Muscle of arm (tissue), 14 donors: ENCODE measurements around the gene TSPAN6. TPM values are rescaled to one million over a fixed set of nuclear protein-coding genes. Genes with fewer than 3 reads are reported as not detected.

Experiments used
- DNase-seq: peaks from one replicate; pipeline ENCODE4 v3.0.0-alpha.2; 2013
- long read RNA-seq, 11 donors: transcript quantifications; one replicate each; lab custom pipeline, GENCODE V29; 2026
- polyA plus RNA-seq, 12 donors: library from polyadenylated mRNA; unstranded; fragments of 120-200 nt; gene quantifications; one replicate each; pipeline ENCODE4 v1.2.1, GENCODE V29; 2013; ENCODE audit not compliant: insufficient read length in 12 of 12

The TSPAN6 gene
- polyA plus RNA-seq: 10 to 100 TPM in 11 of 12 donors, not detected in 1; 23.6 to 42.8 (median 32.8) TPM
- long read RNA-seq, donor 1, transcript TSPAN6-201 (8 exons, 2,206 nt): major isoform, 67 of 83 reads
- long read RNA-seq, donor 1, partial matches to known transcripts: 6 of 83 reads
- long read RNA-seq, donor 1, other reads (novel, unspliced or antisense): 10 of 83 reads
- long read RNA-seq, donor 2, transcript TSPAN6-201 (8 exons, 2,206 nt): major isoform, 20 of 20 reads
- long read RNA-seq, donor 2, partial matches to known transcripts: 0 of 20 reads
- long read RNA-seq, donor 2, other reads (novel, unspliced or antisense): 0 of 20 reads
- long read RNA-seq, donor 3, transcript TSPAN6-201 (8 exons, 2,206 nt): major isoform, 9 of 9 reads
- long read RNA-seq, donor 3, partial matches to known transcripts: 0 of 9 reads
- long read RNA-seq, donor 3, other reads (novel, unspliced or antisense): 0 of 9 reads
- long read RNA-seq, donor 4, partial matches to known transcripts: 0 of 2 reads
- long read RNA-seq, donor 4, other reads (novel, unspliced or antisense): 0 of 2 reads
- long read RNA-seq, donor 5, transcript TSPAN6-201 (8 exons, 2,206 nt): major isoform, 22 of 29 reads
- long read RNA-seq, donor 5, partial matches to known transcripts: 0 of 29 reads
- long read RNA-seq, donor 5, other reads (novel, unspliced or antisense): 7 of 29 reads
- long read RNA-seq, donor 6, transcript TSPAN6-201 (8 exons, 2,206 nt): major isoform, 9 of 15 reads
- long read RNA-seq, donor 6, partial matches to known transcripts: 6 of 15 reads
- long read RNA-seq, donor 6, other reads (novel, unspliced or antisense): 0 of 15 reads
- long read RNA-seq, donor 7, transcript TSPAN6-201 (8 exons, 2,206 nt): major isoform, 12 of 12 reads
- long read RNA-seq, donor 7, partial matches to known transcripts: 0 of 12 reads
- long read RNA-seq, donor 7, other reads (novel, unspliced or antisense): 0 of 12 reads
- long read RNA-seq, donor 8, transcript TSPAN6-201 (8 exons, 2,206 nt): major isoform, 18 of 38 reads
- long read RNA-seq, donor 8, partial matches to known transcripts: 7 of 38 reads
- long read RNA-seq, donor 8, other reads (novel, unspliced or antisense): 13 of 38 reads
- long read RNA-seq, donor 9, transcript TSPAN6-201 (8 exons, 2,206 nt): major isoform, 12 of 18 reads
- long read RNA-seq, donor 9, partial matches to known transcripts: 6 of 18 reads
- long read RNA-seq, donor 9, other reads (novel, unspliced or antisense): 0 of 18 reads
- long read RNA-seq, donor 10, transcript TSPAN6-201 (8 exons, 2,206 nt): major isoform, 20 of 20 reads
- long read RNA-seq, donor 10, partial matches to known transcripts: 0 of 20 reads
- long read RNA-seq, donor 10, other reads (novel, unspliced or antisense): 0 of 20 reads
- long read RNA-seq, donor 11, transcript TSPAN6-201 (8 exons, 2,206 nt): major isoform, 25 of 25 reads
- long read RNA-seq, donor 11, partial matches to known transcripts: 0 of 25 reads
- long read RNA-seq, donor 11, other reads (novel, unspliced or antisense): 0 of 25 reads

- peak; percentile 87 for DNase-seq
These were observed at the start of gene TSPAN6 for GRCh38 chrX:100636321-100636991. TSPAN6 (minus strand) TSS chrX:100636806; CDS start chrX:100636694, 112 bp downstream.

GRCh38 chrX:100685997-100686305, 49.3 kb upstream of the TSPAN6 start:
- DNase-seq: no peak

GRCh38 chrX:100685284-100685996, 48.8 kb upstream of the TSPAN6 start:
- DNase-seq: peak; percentile 70

GRCh38 chrX:100682939-100683338, 46.3 kb upstream of the TSPAN6 start:
- DNase-seq: no peak

- DNase-seq: no peak
These were observed 45.0 kb upstream of the TSPAN6 start for GRCh38 chrX:100681599-100681998.

GRCh38 chrX:100680756-100681155, 44.1 kb upstream of the TSPAN6 start:
- DNase-seq: no peak

- peak; percentile 47 for DNase-seq
These were observed 41.1 kb upstream of the TSPAN6 start for GRCh38 chrX:100677611-100678181.

- no peak for DNase-seq
These were observed 38.1 kb upstream of the TSPAN6 start for GRCh38 chrX:100674705-100675104.

GRCh38 chrX:100673397-100673953, 36.9 kb upstream of the TSPAN6 start:
- no peak for DNase-seq

- no peak for DNase-seq
These were observed 36.4 kb upstream of the TSPAN6 start for GRCh38 chrX:100672966-100673365.

GRCh38 chrX:100663642-100664041, 27.0 kb upstream of the TSPAN6 start:
- no peak for DNase-seq

- no peak for DNase-seq
These were observed 26.2 kb upstream of the TSPAN6 start for GRCh38 chrX:100662796-100663195.

- no peak for DNase-seq
These were observed 25.6 kb upstream of the TSPAN6 start for GRCh38 chrX:100662170-100662569.

- no peak for DNase-seq
These were observed 23.0 kb upstream of the TSPAN6 start for GRCh38 chrX:100659431-100660137.

- no peak for DNase-seq
These were observed 22.4 kb upstream of the TSPAN6 start for GRCh38 chrX:100658941-100659381.

- no peak for DNase-seq
These were observed 17.7 kb upstream of the TSPAN6 start for GRCh38 chrX:100654261-100654660.

- no peak for DNase-seq
These were observed 15.7 kb upstream of the TSPAN6 start for GRCh38 chrX:100652266-100652665.

- no peak for DNase-seq
These were observed 14.2 kb upstream of the TSPAN6 start for GRCh38 chrX:100650841-100651240.
